Measurements from ENCODE around the gene MDM2. TPM values are rescaled to one million over a fixed set of nuclear protein-coding genes. Genes with fewer than 3 reads are reported as not detected.

MDM2 gene
- total RNA-seq, 1 experiment from 2014 or later = 207 TPM

- no peak for TF ChIP-seq TCF7 (CRISPR knock-in tag; IDR thresholded peaks at IDR 0.05; ENCODE audit: low read depth)
- no peak for TF ChIP-seq SMAD4 (CRISPR knock-in tag; IDR thresholded peaks at IDR 0.05)
- no peak for TF ChIP-seq ATF1 (CRISPR knock-in tag; IDR thresholded peaks at IDR 0.05)
- no peak for TF ChIP-seq JUN (CRISPR knock-in tag; IDR thresholded peaks at IDR 0.05)
These were observed 26.2 kb upstream of the MDM2 start (continued) for GRCh38 chr12:68781728-68782127.

DNA sequence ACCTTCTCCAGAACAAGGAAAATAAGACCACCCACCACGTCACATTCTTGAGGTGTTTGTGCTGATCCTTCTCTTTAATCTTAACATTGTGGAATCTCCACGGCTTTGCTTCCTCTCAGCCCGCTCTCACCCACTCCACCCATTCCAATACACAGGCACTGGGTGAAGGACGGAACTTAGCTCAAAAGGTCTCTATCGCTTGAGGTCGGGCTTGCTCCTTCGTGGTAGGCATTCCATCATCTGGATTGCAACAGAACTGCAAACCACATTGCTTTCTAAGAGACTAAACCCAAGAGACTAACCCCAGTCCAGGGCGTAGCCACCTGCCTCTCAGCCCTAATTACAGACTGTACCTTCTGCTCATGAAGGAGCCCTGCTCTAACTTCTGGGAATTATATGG lies 24.0 kb upstream of the MDM2 start:
- no peaks in the 10 kb centered on the region for H3K9me3 Mint-ChIP-seq
- POLR2A ChIA-PET = no interaction called here
- CTCF ChIA-PET = interaction anchor here (1.2 kb wide), 1 partner anchor 743 kb away, joined by 3 read pairs; no protein-coding TSS in a partner anchor
- H3K27ac Mint-ChIP-seq = no peak overlapping the region
- TF ChIP-seq, protein P1, sequence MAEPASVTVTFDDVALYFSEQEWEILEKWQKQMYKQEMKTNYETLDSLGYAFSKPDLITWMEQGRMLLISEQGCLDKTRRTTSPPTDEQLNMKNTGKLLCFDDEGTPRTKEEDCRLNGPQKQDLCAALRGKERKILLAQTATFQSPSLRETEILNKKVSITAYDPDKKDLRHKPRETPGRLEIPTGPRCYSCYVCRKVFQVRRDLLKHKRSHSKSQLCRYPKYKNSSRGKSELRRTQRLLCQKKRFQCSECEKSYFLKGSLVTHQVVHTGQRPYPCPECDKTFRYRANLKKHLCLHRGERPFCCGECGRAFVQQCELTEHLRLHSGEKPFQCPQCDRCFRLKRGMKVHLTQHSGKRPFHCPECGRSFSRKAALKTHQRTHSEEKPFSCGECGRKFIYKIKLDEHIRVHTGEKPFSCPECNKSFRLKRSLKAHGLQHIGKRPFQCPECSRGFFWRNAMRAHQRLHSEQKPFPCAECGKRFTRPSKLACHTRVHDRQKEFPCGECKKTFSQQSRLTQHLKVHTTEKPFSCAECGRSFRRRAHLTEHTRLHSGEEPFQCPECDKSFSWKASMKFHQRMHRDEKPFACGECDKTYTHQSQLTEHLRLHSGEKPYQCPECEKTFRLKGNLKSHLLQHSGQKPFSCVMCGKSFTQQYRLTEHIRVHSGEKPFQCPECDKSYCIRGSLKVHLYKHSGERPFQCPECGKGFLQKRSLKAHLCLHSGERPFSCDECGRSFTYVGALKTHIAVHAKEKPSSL (CRISPR knock-in tag; conservative IDR thresholded peaks at IDR 0.05) = no peak
- TF ChIP-seq E2F5 (CRISPR knock-in tag; IDR thresholded peaks at IDR 0.05) (no peak), KAT7 (CRISPR knock-in tag; IDR thresholded peaks at IDR 0.05; ENCODE audit: borderline replicate concordance) (no peak)
- no peaks in the 10 kb centered on the region for H3K27me3 Mint-ChIP-seq (ENCODE audit: low read depth)
- peak; percentile 28 for ATAC-seq
- DNase-seq (ENCODE audit: low spot score) = no peak
- no peak overlapping the region for H3K4me3 Mint-ChIP-seq
- no peaks in the 10 kb centered on the region for H3K36me3 Mint-ChIP-seq
- peaks cover 10% of the 10 kb centered on the region for H3K4me1 Mint-ChIP-seq

DNA sequence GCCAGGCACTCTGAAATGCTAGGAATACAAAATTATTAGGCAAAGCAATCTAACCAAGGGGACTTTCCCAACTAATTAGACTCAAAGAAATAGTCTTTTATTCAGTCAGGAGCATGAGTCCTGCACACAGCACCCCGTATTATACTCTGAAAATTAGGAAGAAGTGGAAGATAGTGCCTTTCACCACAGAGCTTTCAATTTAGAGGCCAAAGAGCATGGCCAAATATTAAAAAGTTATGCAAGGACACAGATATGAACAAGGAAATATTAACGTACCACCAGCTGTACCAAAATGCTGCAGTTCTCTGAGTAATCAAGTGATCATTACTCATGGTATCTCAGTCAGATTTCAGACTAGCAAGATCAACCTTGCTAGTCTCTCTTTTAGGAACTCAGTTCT lies 22.6 kb upstream of the MDM2 start:
- no peaks in the 10 kb centered on the region for H3K9me3 Mint-ChIP-seq
- ChIA-PET POLR2A (no interaction called here), CTCF (interaction anchor here (2.5 kb wide), 1 partner anchor 45 kb away, joined by 7 read pairs; no protein-coding TSS in a partner anchor)
- no peak for DNase-seq (ENCODE audit: low spot score)
- no peak overlapping the region for H3K4me3 Mint-ChIP-seq
- TF ChIP-seq ZNF396 (CRISPR knock-in tag; IDR thresholded peaks at IDR 0.05; ENCODE audit: borderline replicate concordance) (no peak), ZNF317 (CRISPR knock-in tag; IDR thresholded peaks at IDR 0.05; ENCODE audit: borderline replicate concordance, low read depth) (no peak), TP53 (CRISPR knock-in tag; IDR thresholded peaks at IDR 0.05) (no peak), NFATC4 (CRISPR knock-in tag; IDR thresholded peaks at IDR 0.05) (no peak), CREB1 (CRISPR knock-in tag; IDR thresholded peaks at IDR 0.05) (no peak), ZNF138 (CRISPR knock-in tag; conservative IDR thresholded peaks at IDR 0.05) (no peak), NFYB (CRISPR knock-in tag; conservative IDR thresholded peaks at IDR 0.05; ENCODE audit: low read depth) (no peak), ZBTB21 (CRISPR knock-in tag; IDR thresholded peaks at IDR 0.05; ENCODE audit: borderline replicate concordance) (no peak), MYBL2 (CRISPR knock-in tag; IDR thresholded peaks at IDR 0.05) (no peak), EMX1 (CRISPR knock-in tag; IDR thresholded peaks at IDR 0.05) (no peak), TEAD4 (CRISPR knock-in tag; IDR thresholded peaks at IDR 0.05) (no peak), TEAD1 (CRISPR knock-in tag; IDR thresholded peaks at IDR 0.05) (no peak), CBFB (CRISPR knock-in tag; IDR thresholded peaks at IDR 0.05; ENCODE audit: low read depth) (no peak), USF1 (CRISPR knock-in tag; IDR thresholded peaks at IDR 0.05) (no peak)
- no peaks in the 10 kb centered on the region for H3K36me3 Mint-ChIP-seq
- H3K4me1 Mint-ChIP-seq = peaks cover 10% of the 10 kb centered on the region
- no peak overlapping the region for H3K27ac Mint-ChIP-seq
- ATAC-seq = no peak
- no peaks in the 10 kb centered on the region for H3K27me3 Mint-ChIP-seq (ENCODE audit: low read depth)
